HG02571 (cell line): ENCODE data around the gene MYL2.
"Not testable (repeated sequence)": the region's sequence is repeated elsewhere in the genome, so short reads cannot be mapped to it uniquely, and the experiment has no call there.

Experiments used
- ATAC-seq: cut with Tn5 transposase; IDR thresholded peaks from one replicate; pipeline ENCODE4 v1.9.1; 2021; ENCODE audit warnings: mild to moderate bottlenecking, moderate library complexity; ENCODE audit not compliant: unreplicated experiment

MYL2 gene

GRCh38 chr12:110920324-110920910 is at the start of gene MYL2:
TSS of gene MYL2 (minus strand) at chr12:110920579. CDS start at chr12:110920529, 50 bp downstream.
- no peak for ATAC-seq

- ATAC-seq, result no peak
Measured at GRCh38 chr12:110966081-110966760, 45.8 kb upstream of the MYL2 start.

GRCh38 chr12:110965574-110965973 is 45.2 kb upstream of the MYL2 start:
- no peak for ATAC-seq

- no peak for ATAC-seq
Measured at GRCh38 chr12:110960795-110961194, 40.4 kb upstream of the MYL2 start.

GRCh38 chr12:110957652-110958051 is 37.3 kb upstream of the MYL2 start:
- ATAC-seq, result no peak

GRCh38 chr12:110957159-110957558 is 36.8 kb upstream of the MYL2 start:
- ATAC-seq, result no peak

GRCh38 chr12:110950867-110951266 is 30.5 kb upstream of the MYL2 start:
- not testable (repeated sequence) for ATAC-seq

- not testable (repeated sequence) for ATAC-seq
Measured at GRCh38 chr12:110950466-110950865, 30.1 kb upstream of the MYL2 start.

- ATAC-seq, result no peak
Measured at GRCh38 chr12:110948041-110948440, 27.7 kb upstream of the MYL2 start.

GRCh38 chr12:110943373-110943772 is 23.0 kb upstream of the MYL2 start:
- no peak for ATAC-seq

- ATAC-seq, result no peak
Measured at GRCh38 chr12:110941391-110941790, 21.0 kb upstream of the MYL2 start.

GRCh38 chr12:110940933-110941332 is 20.6 kb upstream of the MYL2 start:
- no peak for ATAC-seq

- no peak for ATAC-seq
Measured at GRCh38 chr12:110940296-110940695, 19.9 kb upstream of the MYL2 start.

GRCh38 chr12:110937104-110937641 is 16.8 kb upstream of the MYL2 start:
- no peak for ATAC-seq

GRCh38 chr12:110936367-110937103 is 16.2 kb upstream of the MYL2 start:
- ATAC-seq, result no peak

GRCh38 chr12:110935588-110935987 is 15.2 kb upstream of the MYL2 start:
- no peak for ATAC-seq

- no peak for ATAC-seq
Measured at GRCh38 chr12:110934093-110934852, 13.9 kb upstream of the MYL2 start.

GRCh38 chr12:110933326-110933974 is 13.1 kb upstream of the MYL2 start:
- ATAC-seq, result no peak

GRCh38 chr12:110932046-110932445 is 11.7 kb upstream of the MYL2 start:
- ATAC-seq, result no peak

GRCh38 chr12:110931315-110931728 is 10.9 kb upstream of the MYL2 start:
- ATAC-seq, result no peak
